Measurements from ENCODE around the gene LIPC.

LIPC gene

DNA sequence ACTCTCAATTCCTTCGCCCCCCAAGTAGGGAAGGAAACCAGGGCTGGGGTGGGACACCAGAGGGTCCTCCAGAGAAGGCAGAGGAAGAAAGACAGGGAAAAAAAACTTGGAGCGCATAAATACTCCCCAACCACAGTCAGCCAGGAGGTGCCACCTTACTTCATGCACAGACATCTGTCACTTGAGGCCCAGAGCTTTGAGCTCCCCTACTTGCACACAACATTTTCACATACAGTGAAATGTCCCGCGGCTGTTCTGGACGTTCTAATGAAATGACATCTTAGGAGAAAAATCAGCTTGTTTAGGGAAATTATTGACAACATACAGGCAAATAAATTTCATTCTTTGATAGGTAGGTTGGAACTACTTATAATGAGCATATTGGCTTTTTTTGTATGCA lies 113.0 kb downstream of the LIPC start:
- no peak for DNase-seq

- no peak for DNase-seq
Measured at GRCh38 chr15:58545307-58546065, 113.7 kb downstream of the LIPC start.

GRCh38 chr15:58546066-58546591 lies 114.3 kb downstream of the LIPC start:
- DNase-seq, result no peak

DNA sequence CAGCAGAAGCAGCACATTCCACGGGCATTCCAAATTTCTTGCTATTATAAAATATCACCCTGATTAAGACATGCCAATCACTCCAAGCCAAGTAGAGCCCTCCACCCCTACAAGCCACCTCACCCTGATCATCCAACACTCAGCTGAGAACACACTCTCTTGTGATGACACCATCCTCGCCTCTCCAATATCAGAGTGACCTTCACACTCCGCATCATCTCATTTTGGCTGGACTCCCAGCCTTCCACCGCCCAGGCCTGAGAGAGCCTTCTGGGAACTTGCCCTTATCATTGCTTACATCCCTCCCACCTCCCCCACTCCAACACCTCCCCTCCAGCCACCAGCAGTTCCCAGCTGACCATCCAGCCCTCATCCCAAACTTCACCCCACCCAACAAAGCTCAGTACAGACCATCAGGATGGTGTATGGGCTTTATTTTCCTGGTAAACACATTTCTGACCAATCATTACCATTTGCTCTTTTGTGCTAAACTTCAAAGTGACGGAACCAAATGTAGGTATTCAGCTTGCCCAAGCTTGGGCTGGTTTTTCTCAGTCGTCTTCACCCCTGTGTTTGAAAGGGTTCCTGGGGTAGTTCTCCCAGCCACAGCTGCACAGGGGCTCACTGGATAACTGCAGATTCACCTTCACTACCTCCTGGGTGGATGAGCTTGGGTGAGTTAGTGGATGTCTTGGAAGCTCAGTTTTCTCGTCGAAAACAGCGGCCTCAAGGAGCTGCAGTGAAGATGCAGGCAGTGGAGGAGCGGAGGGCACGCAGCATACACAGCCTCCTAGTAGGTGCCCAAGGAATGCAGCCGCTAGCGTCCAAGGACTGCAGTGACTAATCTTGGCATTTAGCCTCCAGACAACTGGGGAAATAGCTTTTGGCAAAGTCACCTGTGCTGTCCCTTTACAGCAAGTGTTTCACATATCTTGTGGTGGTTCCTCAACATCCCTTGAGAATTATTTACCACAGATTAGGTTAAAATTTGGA lies 115.1 kb downstream of the LIPC start:
- DNase-seq, result peak; percentile 53

GRCh38 chr15:58547628-58548307 lies 116.0 kb downstream of the LIPC start:
- no peak for DNase-seq

- no peak for DNase-seq
Measured at GRCh38 chr15:58548308-58549012, 116.7 kb downstream of the LIPC start.

GRCh38 chr15:58549013-58549784 lies 117.4 kb downstream of the LIPC start:
- DNase-seq, result no peak

GRCh38 chr15:58549785-58550074 lies 117.9 kb downstream of the LIPC start:
- no peak for DNase-seq

- no peak for DNase-seq
Measured at GRCh38 chr15:58551084-58551763, 119.4 kb downstream of the LIPC start.

GRCh38 chr15:58551764-58552504 lies 120.1 kb downstream of the LIPC start:
- DNase-seq, result no peak

- no peak for DNase-seq
Measured at GRCh38 chr15:58552505-58553364, 120.9 kb downstream of the LIPC start.

DNA sequence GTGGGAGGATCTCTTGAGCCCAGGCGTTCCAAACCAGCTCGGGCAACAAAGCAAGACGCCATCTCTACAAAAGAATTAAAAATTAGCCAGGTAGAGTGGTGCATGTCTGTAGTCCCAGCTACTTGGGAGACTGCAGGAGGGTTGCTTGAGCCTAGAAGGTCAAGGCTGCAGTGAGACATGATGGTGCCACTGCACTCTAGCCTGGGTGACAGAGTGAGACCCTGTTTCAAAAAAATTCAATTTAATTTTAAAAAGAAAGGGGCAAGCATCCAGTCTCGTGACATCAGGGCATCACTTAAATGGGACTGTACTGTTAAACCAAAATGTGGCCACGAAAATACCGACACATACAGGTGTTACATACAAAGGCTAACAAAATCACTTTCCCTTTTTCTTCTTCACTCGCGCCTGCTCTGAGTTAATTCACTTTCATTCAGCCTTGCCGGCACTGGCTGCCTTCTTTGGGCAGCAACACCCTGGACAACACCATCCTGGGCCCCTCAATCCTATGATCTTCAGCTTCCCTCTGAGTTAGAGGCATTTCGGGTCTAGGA lies 121.7 kb downstream of the LIPC start:
- DNase-seq, result no peak

- DNase-seq, result no peak
Measured at GRCh38 chr15:58554758-58555157, 123.0 kb downstream of the LIPC start.

DNA sequence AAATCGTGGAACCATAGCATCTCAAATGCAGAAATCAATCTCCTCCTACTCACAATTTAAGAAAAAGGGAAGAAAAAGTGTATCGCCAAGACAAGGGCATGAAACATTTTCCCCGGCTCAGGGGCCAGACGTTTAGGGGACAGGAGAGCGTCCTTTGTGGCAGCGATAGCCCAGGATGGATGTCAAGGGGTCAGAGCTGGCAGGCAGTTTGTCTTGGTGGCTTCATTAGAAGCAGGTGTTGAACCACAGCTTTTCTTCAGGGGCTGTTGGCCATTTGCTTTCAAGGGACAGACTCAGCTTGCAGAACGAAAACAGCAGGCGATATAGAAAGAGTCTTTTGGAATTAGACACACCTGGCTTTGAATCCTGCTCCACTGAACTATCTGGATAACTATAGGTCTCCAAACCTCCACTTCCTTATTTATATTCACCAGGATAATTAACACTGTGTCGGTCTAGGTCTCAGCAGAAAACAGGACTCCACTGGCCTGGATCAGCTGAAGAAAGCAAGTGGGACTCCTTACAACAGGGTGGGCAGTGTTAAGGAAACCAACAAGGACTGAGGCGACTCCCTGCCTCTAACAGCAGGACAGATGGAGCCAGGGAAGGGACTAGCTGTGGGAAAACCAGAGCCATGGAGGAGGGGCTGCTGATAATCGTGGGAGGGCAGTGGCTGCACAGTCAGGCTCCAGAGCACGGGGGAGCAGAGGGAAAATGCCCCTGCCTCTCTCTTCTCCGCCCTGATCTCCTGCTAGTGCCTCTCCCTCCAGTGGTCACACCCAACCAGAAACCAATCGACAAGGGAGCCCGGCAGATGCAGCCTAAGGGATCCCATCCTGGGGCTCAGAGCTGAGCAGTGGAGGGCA lies 123.6 kb downstream of the LIPC start:
- DNase-seq, result no peak

- no peak for DNase-seq
Measured at GRCh38 chr15:58556028-58556361, 124.2 kb downstream of the LIPC start.

DNA sequence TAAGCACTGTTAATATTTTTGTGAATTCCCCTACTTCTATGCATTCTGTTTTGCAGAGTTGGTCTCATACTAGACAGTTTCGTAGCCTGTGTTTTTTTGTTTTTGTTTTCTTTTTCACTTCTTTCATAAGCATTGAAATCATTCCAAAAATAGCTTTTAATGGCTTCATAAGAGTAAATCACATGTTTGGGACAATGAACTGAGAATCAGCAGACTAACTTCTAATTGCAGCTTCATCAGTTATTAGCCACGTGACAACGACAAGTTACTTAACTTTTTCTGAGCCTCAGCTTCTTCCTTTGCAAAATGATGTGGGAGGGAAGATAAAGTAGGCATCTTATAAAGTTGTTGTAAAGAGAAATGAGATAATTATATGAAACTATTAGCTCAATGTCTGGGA lies 124.8 kb downstream of the LIPC start:
- DNase-seq, result no peak

- DNase-seq, result no peak
Measured at GRCh38 chr15:58558777-58559176, 127.0 kb downstream of the LIPC start.

DNA sequence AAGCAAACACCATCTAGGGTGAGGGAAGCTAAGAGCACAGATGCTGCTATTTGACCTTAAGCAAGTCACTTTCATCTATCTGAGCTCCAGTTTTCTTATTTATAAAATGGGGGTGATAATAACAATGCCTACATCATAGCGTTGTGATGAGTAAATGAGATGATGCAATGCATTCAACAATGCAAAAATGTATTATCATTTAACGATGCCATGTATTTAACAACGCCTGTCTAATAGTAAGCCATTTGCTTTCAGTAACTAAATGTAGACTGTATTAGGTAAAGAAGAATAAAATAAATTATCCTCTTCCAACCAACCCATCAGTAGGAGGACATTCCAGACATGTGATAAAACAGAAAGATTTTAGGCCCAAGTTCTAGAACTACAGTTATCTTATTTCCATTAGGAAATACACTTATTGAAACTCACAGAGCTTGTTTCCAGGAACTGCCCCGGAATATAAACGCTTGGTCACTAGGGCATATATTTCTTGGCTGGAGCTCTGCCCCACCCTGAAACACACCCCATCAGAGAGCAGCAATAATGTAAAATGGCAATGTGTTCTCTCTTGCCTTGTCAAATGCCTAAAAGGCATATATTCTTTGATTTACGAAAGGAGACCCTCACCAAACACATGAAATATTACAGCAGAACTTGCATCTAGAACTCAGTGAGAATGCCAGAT lies 128.3 kb downstream of the LIPC start:
- DNase-seq, result no peak
